ENCODE results near the gene NOL9. TPM values are rescaled to one million over a fixed set of nuclear protein-coding genes. Genes with fewer than 3 reads are reported as not detected.

Gene NOL9
- total RNA-seq, 2 experiments from 2014 or later: 52.3 to 54.1 TPM

DNA sequence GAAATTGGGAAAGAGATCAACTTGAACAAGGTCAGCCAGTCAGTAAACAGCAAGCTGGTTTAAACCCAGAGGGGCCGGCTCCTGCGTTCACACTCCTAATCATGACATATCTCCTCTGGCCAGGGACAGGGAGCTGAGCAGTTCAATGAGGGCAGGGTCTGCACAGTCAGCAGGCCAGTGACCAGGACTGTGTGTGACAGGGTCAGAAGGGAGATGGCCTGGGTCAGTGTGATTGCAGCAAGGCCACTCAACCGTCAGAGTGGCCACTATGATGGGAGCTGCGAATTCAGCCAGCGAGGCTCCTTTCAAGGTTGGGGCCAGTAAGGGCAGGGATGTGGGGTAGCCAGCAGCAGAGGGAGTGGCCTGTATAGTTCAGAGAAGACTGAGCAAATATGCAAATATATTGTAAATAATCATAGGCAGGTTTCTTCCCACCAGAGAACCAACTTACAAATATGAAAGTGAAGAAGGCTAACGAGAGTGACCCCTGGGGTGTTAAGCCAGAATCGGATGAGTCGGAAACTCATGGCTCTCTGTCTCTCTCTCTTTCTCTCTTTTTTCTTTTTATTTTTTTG lies 20.0 kb downstream of the NOL9 start:
- no peak overlapping the region for H3K27ac ChIP-seq (ENCODE audit: low read depth in 1 of 2, low read length in 2 of 2)
- intact Hi-C loops (cut with DNase I, micrococcal nuclease): no loop called here
- H3K27ac Mint-ChIP-seq: no peak overlapping the region
- no peak for ATAC-seq (ENCODE audit: poor library complexity)
- no peak overlapping the region for H3K4me3 ChIP-seq (ENCODE audit: low read length)
- peaks cover 6% of the 10 kb centered on the region for H3K4me1 Mint-ChIP-seq (ENCODE audit: low read depth)
- H3K9me3 ChIP-seq (ENCODE audit: control insufficient read depth in 1 of 2, insufficient read depth in 1 of 2, low read length in 2 of 2): no peaks in the 10 kb centered on the region
- peaks cover 66% of the 10 kb centered on the region for H3K36me3 Mint-ChIP-seq (ENCODE audit: low read depth)
- TF ChIP-seq, protein P1, sequence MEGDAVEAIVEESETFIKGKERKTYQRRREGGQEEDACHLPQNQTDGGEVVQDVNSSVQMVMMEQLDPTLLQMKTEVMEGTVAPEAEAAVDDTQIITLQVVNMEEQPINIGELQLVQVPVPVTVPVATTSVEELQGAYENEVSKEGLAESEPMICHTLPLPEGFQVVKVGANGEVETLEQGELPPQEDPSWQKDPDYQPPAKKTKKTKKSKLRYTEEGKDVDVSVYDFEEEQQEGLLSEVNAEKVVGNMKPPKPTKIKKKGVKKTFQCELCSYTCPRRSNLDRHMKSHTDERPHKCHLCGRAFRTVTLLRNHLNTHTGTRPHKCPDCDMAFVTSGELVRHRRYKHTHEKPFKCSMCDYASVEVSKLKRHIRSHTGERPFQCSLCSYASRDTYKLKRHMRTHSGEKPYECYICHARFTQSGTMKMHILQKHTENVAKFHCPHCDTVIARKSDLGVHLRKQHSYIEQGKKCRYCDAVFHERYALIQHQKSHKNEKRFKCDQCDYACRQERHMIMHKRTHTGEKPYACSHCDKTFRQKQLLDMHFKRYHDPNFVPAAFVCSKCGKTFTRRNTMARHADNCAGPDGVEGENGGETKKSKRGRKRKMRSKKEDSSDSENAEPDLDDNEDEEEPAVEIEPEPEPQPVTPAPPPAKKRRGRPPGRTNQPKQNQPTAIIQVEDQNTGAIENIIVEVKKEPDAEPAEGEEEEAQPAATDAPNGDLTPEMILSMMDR (IDR thresholded peaks at IDR 0.05): no peak
- no peak for DNase-seq
- peaks cover 61% of the 10 kb centered on the region for H3K36me3 ChIP-seq (ENCODE audit: insufficient read depth, low read length)
- no peaks in the 10 kb centered on the region for H3K9me3 Mint-ChIP-seq
- H3K27me3 ChIP-seq (ENCODE audit: control insufficient read depth in 1 of 2, insufficient read depth in 2 of 2, low read length in 2 of 2): no peaks in the 10 kb centered on the region
- H3K27me3 Mint-ChIP-seq: no peaks in the 10 kb centered on the region
- ChIA-PET CTCF (no interaction called here), POLR2A (no interaction called here)
- no peaks in the 10 kb centered on the region for H3K4me1 ChIP-seq (ENCODE audit: insufficient read depth, low read length)
- no peak overlapping the region for H3K4me3 Mint-ChIP-seq

DNA sequence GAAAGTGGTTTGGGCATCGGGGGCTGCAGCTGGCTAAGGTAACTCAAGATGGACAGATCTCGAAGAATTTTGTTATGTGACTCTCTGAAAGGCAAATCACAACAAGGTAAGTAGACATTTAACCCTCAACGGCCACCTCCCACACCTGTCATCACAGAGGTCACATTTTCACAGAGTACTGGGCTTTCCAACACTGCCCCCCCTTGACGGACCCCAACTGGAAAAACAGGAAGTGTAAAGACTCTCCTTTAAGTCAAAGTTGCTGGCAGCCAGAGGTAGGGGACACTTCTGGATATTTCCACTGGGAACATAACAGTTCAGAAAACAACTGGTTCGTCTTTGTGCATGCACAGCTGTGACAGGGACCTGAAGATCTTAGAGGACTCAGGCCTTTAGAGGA lies 22.3 kb downstream of the NOL9 start:
- TF ChIP-seq, protein P1 (IDR thresholded peaks at IDR 0.05): no peak
- H3K27ac ChIP-seq (ENCODE audit: low read depth in 1 of 2, low read length in 2 of 2): no peak overlapping the region
- H3K36me3 Mint-ChIP-seq (ENCODE audit: low read depth): peaks cover 72% of the 10 kb centered on the region
- peaks cover 74% of the 10 kb centered on the region for H3K36me3 ChIP-seq (ENCODE audit: insufficient read depth, low read length)
- H3K27me3 ChIP-seq (ENCODE audit: control insufficient read depth in 1 of 2, insufficient read depth in 2 of 2, low read length in 2 of 2): no peaks in the 10 kb centered on the region
- CTCF ChIA-PET: interaction anchor here (1.2 kb wide), 1 partner anchor 9 kb away, joined by 3 read pairs; no protein-coding TSS in a partner anchor
- H3K9me3 Mint-ChIP-seq: no peaks in the 10 kb centered on the region
- no peaks in the 10 kb centered on the region for H3K9me3 ChIP-seq (ENCODE audit: control insufficient read depth in 1 of 2, insufficient read depth in 1 of 2, low read length in 2 of 2)
- H3K27ac Mint-ChIP-seq: no peak overlapping the region
- peaks cover 2% of the 10 kb centered on the region for H3K4me1 Mint-ChIP-seq (ENCODE audit: low read depth)
- H3K4me3 Mint-ChIP-seq: no peak overlapping the region
- H3K27me3 Mint-ChIP-seq: no peaks in the 10 kb centered on the region
- ATAC-seq (ENCODE audit: poor library complexity) (no peak), DNase-seq (no peak)
- POLR2A ChIA-PET: no interaction called here
- H3K4me1 ChIP-seq (ENCODE audit: insufficient read depth, low read length): no peaks in the 10 kb centered on the region
- intact Hi-C loops (cut with DNase I, micrococcal nuclease): no loop called here
- no peak overlapping the region for H3K4me3 ChIP-seq (ENCODE audit: low read length)

DNA sequence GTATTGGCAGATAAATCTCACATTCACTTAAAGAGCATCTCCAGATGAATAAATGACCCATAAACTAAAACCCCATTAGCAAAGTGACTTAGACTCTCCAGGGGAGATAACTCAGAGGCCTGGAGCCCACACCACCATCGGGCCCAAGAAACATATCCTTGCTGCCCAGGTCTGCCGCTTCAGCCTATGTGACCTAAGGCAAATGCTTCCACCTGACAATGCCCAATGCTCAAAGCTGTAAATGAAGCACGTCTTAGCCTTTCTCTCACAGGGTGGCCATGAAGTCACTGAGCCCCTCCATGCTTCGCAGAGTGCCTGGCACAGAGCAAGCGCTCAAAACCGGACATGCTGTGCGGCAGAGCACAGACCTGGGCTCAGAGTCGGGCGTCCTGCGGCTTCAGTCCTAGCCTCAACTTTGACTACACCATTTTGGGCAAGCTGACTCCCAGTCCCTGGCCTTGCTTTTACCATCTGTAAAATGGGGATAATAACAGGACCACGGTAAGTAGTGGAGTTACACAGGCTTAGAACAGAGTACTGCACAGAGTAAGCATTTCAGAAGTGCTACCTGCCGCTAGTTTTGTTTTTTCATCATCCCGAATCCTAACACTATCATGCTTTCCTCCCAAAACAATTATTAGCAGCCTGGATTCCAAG lies 23.7 kb downstream of the NOL9 start:
- Histone ChIP-seq H3K36me3 (ENCODE audit: insufficient read depth, low read length) (peaks cover 79% of the 10 kb centered on the region), H3K4me3 (ENCODE audit: low read length) (no peak overlapping the region), H3K9me3 (ENCODE audit: control insufficient read depth in 1 of 2, insufficient read depth in 1 of 2, low read length in 2 of 2) (no peaks in the 10 kb centered on the region), H3K27ac (ENCODE audit: low read depth in 1 of 2, low read length in 2 of 2) (no peak overlapping the region), H3K4me1 (ENCODE audit: insufficient read depth, low read length) (no peaks in the 10 kb centered on the region), H3K27me3 (ENCODE audit: control insufficient read depth in 1 of 2, insufficient read depth in 2 of 2, low read length in 2 of 2) (no peaks in the 10 kb centered on the region)
- DNase-seq: no peak
- no peak for ATAC-seq (ENCODE audit: poor library complexity)
- Mint-ChIP-seq H3K27ac (no peak overlapping the region), H3K4me1 (ENCODE audit: low read depth) (no peaks in the 10 kb centered on the region), H3K36me3 (ENCODE audit: low read depth) (peaks cover 82% of the 10 kb centered on the region), H3K4me3 (no peak overlapping the region), H3K9me3 (no peaks in the 10 kb centered on the region), H3K27me3 (no peaks in the 10 kb centered on the region)
- intact Hi-C loops (cut with DNase I, micrococcal nuclease): no loop called here
- ChIA-PET CTCF (no interaction called here), POLR2A (no interaction called here)
- TF ChIP-seq, protein P1 (IDR thresholded peaks at IDR 0.05): no peak
